IPS-18c (cell line): ENCODE results near the gene HDAC5.
A peak's percentile ranks its signal among the peaks of the same experiment; 100 is the strongest.
"Not testable (repeated sequence)": the region's sequence is repeated elsewhere in the genome, so short reads cannot be mapped to it uniquely, and the experiment has no call there.

ENCODE experiments used
- H3K4me3 ChIP-seq: 2 replicates; pipeline ENCODE4 v1.7.0; 2013; ENCODE audit warnings: low read depth, mild to moderate bottlenecking, low read length, moderate library complexity; ENCODE audit not compliant: insufficient read depth
- H3K9me3 ChIP-seq: one replicate; pipeline ENCODE4 v1.6.1; 2013; ENCODE audit warnings: mild to moderate bottlenecking, low read length, moderate library complexity; ENCODE audit not compliant: control insufficient read depth, insufficient read depth

HDAC5 gene

GRCh38 chr17:44137891-44138709, 14.7 kb upstream of the HDAC5 start:
- no peaks in the 10 kb centered on the region for H3K9me3 ChIP-seq
- H3K4me3 ChIP-seq = peak overlapping the region; percentile 9; the same call in 1 of the 2 replicates

GRCh38 chr17:44134752-44135568, 11.5 kb upstream of the HDAC5 start:
- H3K9me3 ChIP-seq = no peaks in the 10 kb centered on the region

GRCh38 chr17:44133918-44134476, 10.6 kb upstream of the HDAC5 start:
- Histone ChIP-seq H3K9me3 (no peaks in the 10 kb centered on the region), H3K4me3 (no peak overlapping the region)

More at GRCh38 chr17:44134752-44135568, 11.5 kb upstream of the HDAC5 start:
- H3K4me3 ChIP-seq = no peak overlapping the region

- Histone ChIP-seq H3K4me3 (no peak overlapping the region), H3K9me3 (no peaks in the 10 kb centered on the region)
Measured at GRCh38 chr17:44132275-44132821, 8.9 kb upstream of the HDAC5 start.

- not testable (repeated sequence) for H3K9me3 ChIP-seq, H3K4me3 ChIP-seq
Measured at GRCh38 chr17:44131372-44131771, 7.9 kb upstream of the HDAC5 start.

- H3K9me3 ChIP-seq = no peaks in the 10 kb centered on the region
- no peak overlapping the region for H3K4me3 ChIP-seq
Measured at GRCh38 chr17:44130693-44131349, 7.4 kb upstream of the HDAC5 start.

- Histone ChIP-seq H3K4me3 (no peak overlapping the region), H3K9me3 (no peaks in the 10 kb centered on the region)
Measured at GRCh38 chr17:44128383-44128782, 4.9 kb upstream of the HDAC5 start.

GRCh38 chr17:44124118-44124438, 637 bp upstream of the HDAC5 start:
- H3K4me3 ChIP-seq = peak overlapping the region; percentile 94
- no peaks in the 10 kb centered on the region for H3K9me3 ChIP-seq

GRCh38 chr17:44122816-44123355, 555 bp downstream of the HDAC5 start:
- Histone ChIP-seq H3K4me3 (peak overlapping the region; percentile 77), H3K9me3 (no peaks in the 10 kb centered on the region)

GRCh38 chr17:44121997-44122815, 1.2 kb downstream of the HDAC5 start:
- Histone ChIP-seq H3K4me3 (peak overlapping the region; percentile 77), H3K9me3 (no peaks in the 10 kb centered on the region)

- Histone ChIP-seq H3K4me3 (no peak overlapping the region; the same call in none of the 2 replicates), H3K9me3 (no peaks in the 10 kb centered on the region)
Measured at GRCh38 chr17:44120851-44121605, 2.4 kb downstream of the HDAC5 start.

- not testable (repeated sequence) for H3K4me3 ChIP-seq, H3K9me3 ChIP-seq
Measured at GRCh38 chr17:44120281-44120680, 3.2 kb downstream of the HDAC5 start.

- Histone ChIP-seq H3K9me3 (no peaks in the 10 kb centered on the region), H3K4me3 (no peak overlapping the region)
Measured at GRCh38 chr17:44119798-44120197, 3.6 kb downstream of the HDAC5 start.

- H3K9me3 ChIP-seq = no peaks in the 10 kb centered on the region
Measured at GRCh38 chr17:44119062-44119461, 4.4 kb downstream of the HDAC5 start.

GRCh38 chr17:44118427-44119050, 4.9 kb downstream of the HDAC5 start:
- no peaks in the 10 kb centered on the region for H3K9me3 ChIP-seq
- H3K4me3 ChIP-seq = no peak overlapping the region

More at GRCh38 chr17:44119062-44119461, 4.4 kb downstream of the HDAC5 start:
- H3K4me3 ChIP-seq = no peak overlapping the region
